IMR-90 (cell line): Measurements from ENCODE around the gene AKAP5. TPM values are rescaled to one million over a fixed set of nuclear protein-coding genes. Genes with fewer than 3 reads are reported as not detected.

Experiments used
- ATAC-seq: fragments of 200-7000 bp; cut with Tn5 transposase; 2 replicates; pipeline ENCODE4 v1.9.1; 2020; ENCODE audit warnings: low read depth, mild to moderate bottlenecking, moderate library complexity
- BruUV-seq: library from RNA; stranded (reverse); fragments of 400-500 nt; replicated peaks from 2 replicates; lab custom pipeline; 2021; lab: Mats Ljungman, UMichigan
- CTCF ChIA-PET: fragments of 300-600 bp; formaldehyde crosslinking; extraction: SDS; loops from one replicate; lab custom pipeline; 2021; ENCODE audit warnings: antibody characterized with exemption; lab: Yijun Ruan, JAX
- POLR2A ChIA-PET: fragments of 300-600 bp; sonication (Branson Sonifier 250); formaldehyde crosslinking; loops from one replicate; lab custom pipeline; 2022; ENCODE audit warnings: antibody characterized with exemption; ENCODE audit not compliant: unreplicated experiment; lab: Charles Lee
- DNase-seq: peaks from one replicate; pipeline ENCODE4 v3.0.0; 2013
- H2AFZ ChIP-seq: replicated peaks from 2 replicates; pipeline ENCODE3; 2013; ENCODE audit warnings: low read length, mild to moderate bottlenecking; ENCODE audit not compliant: poor library complexity
- H2AK5ac ChIP-seq: 2 replicates; pipeline ENCODE4 v1.6.1; 2013; ENCODE audit warnings: low read depth, low read length, inconsistent platforms
- H2AK9ac ChIP-seq: replicated peaks from 2 replicates; pipeline ENCODE3; 2013; ENCODE audit warnings: mild to moderate bottlenecking, low read depth, low read length, moderate library complexity; ENCODE audit not compliant: poor library complexity
- H2BK120ac ChIP-seq: 2 replicates; pipeline ENCODE4 v1.6.1; 2013; ENCODE audit warnings: low read depth, low read length, inconsistent platforms
- H2BK15ac ChIP-seq: 3 replicates; pipeline ENCODE4 v1.6.1; 2013; ENCODE audit warnings: low read depth, low read length, inconsistent platforms
- H2BK20ac ChIP-seq: 2 replicates; pipeline ENCODE4 v1.6.1; 2013; ENCODE audit warnings: low read depth, mild to moderate bottlenecking, inconsistent platforms, low read length, moderate library complexity
- H2BK5ac ChIP-seq: 2 replicates; pipeline ENCODE4 v1.6.1; 2013; ENCODE audit warnings: mild to moderate bottlenecking, low read depth, low read length, inconsistent platforms; ENCODE audit not compliant: poor library complexity, severe bottlenecking
- H3K14ac ChIP-seq: replicated peaks from 2 replicates; pipeline ENCODE4 v1.6.1; 2013; ENCODE audit warnings: low read depth, low read length, inconsistent platforms
- H3K18ac ChIP-seq: 2 replicates; pipeline ENCODE4 v1.6.1; 2013; ENCODE audit warnings: low read depth, low read length, control low read depth
- H3K23ac ChIP-seq: 2 replicates; pipeline ENCODE4 v1.6.1; 2013; ENCODE audit warnings: low read depth, low read length, inconsistent platforms
- H3K27ac ChIP-seq: 2 replicates; pipeline ENCODE4 v1.5.1; 2013; ENCODE audit warnings: mild to moderate bottlenecking, control low read depth, low read length; ENCODE audit not compliant: insufficient read depth
- H3K27me3 ChIP-seq: 2 replicates; pipeline ENCODE4 v1.6.1; 2013; ENCODE audit warnings: low read length; ENCODE audit not compliant: control insufficient read depth, insufficient read depth
- H3K36me3 ChIP-seq: 2 replicates; pipeline ENCODE4 v1.6.1; 2013; ENCODE audit warnings: low read length, mixed read lengths; ENCODE audit not compliant: control insufficient read depth, insufficient read depth
- H3K4ac ChIP-seq: 2 replicates; pipeline ENCODE4 v1.6.1; 2013; ENCODE audit warnings: low read depth, low read length, inconsistent platforms
- H3K4me1 ChIP-seq: 2 replicates; pipeline ENCODE4 v1.6.1; 2013; ENCODE audit warnings: low read length, mixed read lengths; ENCODE audit not compliant: control insufficient read depth, insufficient read depth
- H3K4me2 ChIP-seq: 2 replicates; pipeline ENCODE4 v1.6.1; 2013; ENCODE audit warnings: low read depth, mild to moderate bottlenecking, control low read depth, low read length, moderate library complexity
- H3K4me3 ChIP-seq: 2 replicates; pipeline ENCODE4 v1.5.1; 2013; ENCODE audit warnings: low read depth, mild to moderate bottlenecking, control low read depth, low read length, moderate library complexity; ENCODE audit not compliant: insufficient read depth
- H3K56ac ChIP-seq: 2 replicates; pipeline ENCODE4 v1.6.1; 2013; ENCODE audit warnings: low read length, inconsistent platforms; ENCODE audit not compliant: insufficient read depth; ENCODE audit errors: extremely low read depth
- H3K79me1 ChIP-seq, 2 experiments: 2 replicates each; pipeline ENCODE4 v1.6.1; 2013; ENCODE audit warnings: low read length in 2 of 2, inconsistent platforms in 1 of 2, low read depth in 1 of 2
- H3K9ac ChIP-seq: 2 replicates; pipeline ENCODE4 v1.6.1; 2013; ENCODE audit warnings: low read depth, low read length, control low read depth
- H3K9me1 ChIP-seq: 2 replicates; pipeline ENCODE4 v1.6.1; 2013; ENCODE audit warnings: low read length, inconsistent platforms; ENCODE audit not compliant: insufficient read depth
- H3K9me3 ChIP-seq: 2 replicates; pipeline ENCODE4 v1.6.1; 2013; ENCODE audit warnings: low read length; ENCODE audit not compliant: control insufficient read depth, insufficient read depth
- H4K20me1 ChIP-seq: 2 replicates; pipeline ENCODE4 v1.6.1; 2013; ENCODE audit warnings: low read length, inconsistent platforms; ENCODE audit not compliant: insufficient read depth
- H4K5ac ChIP-seq: 2 replicates; pipeline ENCODE4 v1.6.1; 2013; ENCODE audit warnings: mild to moderate bottlenecking, low read depth, low read length, control low read depth
- H4K8ac ChIP-seq, 2 experiments: 2 replicates each; pipeline ENCODE4 v1.6.1; 2013; ENCODE audit warnings: low read depth in 2 of 2, low read length in 2 of 2, control low read depth in 1 of 2, inconsistent platforms in 1 of 2
- H4K91ac ChIP-seq: 2 replicates; pipeline ENCODE4 v1.6.1; 2013; ENCODE audit warnings: low read depth, low read length, inconsistent platforms; ENCODE audit not compliant: insufficient read depth
- BHLHE40 ChIP-seq: fragments of 150-350 bp; IDR thresholded peaks from 2 replicates; pipeline ENCODE4 v1.6.1; 2016; ENCODE audit warnings: mild to moderate bottlenecking, low read depth, low read length
- CEBPB ChIP-seq: IDR thresholded peaks from 2 replicates; pipeline ENCODE4 v1.6.1; 2012; ENCODE audit warnings: low read depth, low read length, improper control_type of control experiment
- CTCF ChIP-seq: conservative IDR thresholded peaks from 2 replicates; pipeline ENCODE4 v1.5.1; 2012; ENCODE audit warnings: mild to moderate bottlenecking, low read depth, low read length, improper control_type of control experiment
- ELK1 ChIP-seq: fragments of 150-350 bp; IDR thresholded peaks from 2 replicates; pipeline ENCODE4 v1.6.1; 2016; ENCODE audit warnings: low read depth, mild to moderate bottlenecking, low read length, moderate library complexity, borderline replicate concordance
- FOS ChIP-seq: fragments of 150-350 bp; IDR thresholded peaks from 2 replicates; pipeline ENCODE4 v1.6.1; 2016; ENCODE audit warnings: low read depth, low read length
- MAZ ChIP-seq: IDR thresholded peaks from 2 replicates; pipeline ENCODE4 v1.6.1; 2012; ENCODE audit warnings: low read depth, mild to moderate bottlenecking, low read length, improper control_type of control experiment, moderate library complexity, borderline replicate concordance
- NFE2L2 ChIP-seq: fragments of 150-350 bp; IDR thresholded peaks from 2 replicates; pipeline ENCODE4 v1.6.1; 2016; ENCODE audit warnings: low read depth, mild to moderate bottlenecking, low read length
- RCOR1 ChIP-seq: IDR thresholded peaks from 2 replicates; pipeline ENCODE4 v1.6.1; 2012; ENCODE audit warnings: mild to moderate bottlenecking, low read length, improper control_type of control experiment; ENCODE audit not compliant: insufficient replicate concordance
- RFX5 ChIP-seq: IDR thresholded peaks from 2 replicates; pipeline ENCODE4 v1.8.0; 2012; ENCODE audit warnings: low read depth, mild to moderate bottlenecking, low read length, moderate library complexity
- SMC3 ChIP-seq: fragments of 150-350 bp; IDR thresholded peaks from 2 replicates; pipeline ENCODE4 v1.6.1; 2016; ENCODE audit warnings: low read depth, mild to moderate bottlenecking, antibody characterized with exemption, low read length, moderate library complexity
- USF2 ChIP-seq: fragments of 150-350 bp; IDR thresholded peaks from 2 replicates; pipeline ENCODE4 v1.6.1; 2017; ENCODE audit warnings: mild to moderate bottlenecking, antibody characterized with exemption, low read length, low read depth
- WGBS, 2 experiments: methylation state at CpG; one replicate each; pipeline versions ENCODE4 v1.1.5 to v1.1.7; 2013; ENCODE audit warnings: missing lambda C conversion rate in 2 of 2; ENCODE audit not compliant: insufficient read length in 1 of 2; ENCODE audit errors: extremely low coverage in 2 of 2; 5-methylcytosine and 5-hydroxymethylcytosine counted together
- dilution Hi-C: fragments of 300-500 bp; cut with HindIII; formaldehyde crosslinking; loops from one replicate; pipeline ENCODE4 v1.14.3; 2018; ENCODE audit warnings: low sequenced_read_pairs; ENCODE audit not compliant: unreplicated experiment
- in situ Hi-C: fragments of 300-500 bp; cut with MboI; formaldehyde crosslinking; loops from 3 replicates; pipeline ENCODE4 v1.14.3; 2019; ENCODE audit warnings: low sequenced_read_pairs, inconsistent platforms, mixed read lengths
- intact Hi-C: fragments of 100-400 bp; cut with micrococcal nuclease; formaldehyde crosslinking; loops from 2 replicates; pipeline ENCODE4 v1.10.0; 2022
- polyA plus RNA-seq, 3 experiments: library from polyadenylated mRNA; depleted of rRNA; stranded (reverse); fragments of >200 nt; gene quantifications; 2 replicates each; pipeline ENCODE4 v1.2.3, GENCODE V29; 2012; ENCODE audit warnings: low replicate concordance in 1 of 3
- total RNA-seq: library from RNA; depleted of rRNA; stranded (reverse); fragments of >200 nt; gene quantifications from 2 replicates; pipeline ENCODE4 v1.2.3, GENCODE V29; 2012

AKAP5 gene
- total and polyA plus RNA-seq, 2 of the 4 experiments (the other 2 are of a cell fraction), result 0.21 to 0.72 TPM

GRCh38 chr14:64488590-64489099 is 23.3 kb downstream of the AKAP5 start:
- Histone ChIP-seq H3K4ac (no peak overlapping the region), H3K14ac (no peak overlapping the region), H3K27ac (no peak overlapping the region), H2AK9ac (no peak overlapping the region), H2BK5ac (no peak overlapping the region), H3K9ac (no peak overlapping the region), H3K18ac (no peak overlapping the region), H2BK15ac (no peak overlapping the region), H2AK5ac (no peak overlapping the region), H4K8ac (no peak overlapping the region), H3K9me1 (no peaks in the 10 kb centered on the region), H3K4me2 (no peak overlapping the region), H3K4me1 (no peaks in the 10 kb centered on the region), H4K5ac (no peak overlapping the region), H3K36me3 (peaks cover 12% of the 10 kb centered on the region), H3K79me1 (peaks cover 2 to 4% of the 10 kb centered on the region in 2 experiments; a peak in 3 of 4 replicates), H3K56ac (no peak overlapping the region), H3K27me3 (no peaks in the 10 kb centered on the region), H3K9me3 (no peaks in the 10 kb centered on the region), H4K91ac (no peak overlapping the region), H2AFZ (no peak overlapping the region), H3K4me3 (no peak overlapping the region), H4K20me1 (no peaks in the 10 kb centered on the region), H2BK120ac (no peak overlapping the region), H3K23ac (no peak overlapping the region), H2BK20ac (no peak overlapping the region)
- TF ChIP-seq CTCF, result no peak
- TF ChIP-seq RCOR1, result no peak
- TF ChIP-seq RFX5, result no peak
- TF ChIP-seq USF2, result no peak
- no peak for TF ChIP-seq ELK1
- TF ChIP-seq SMC3, result no peak
- TF ChIP-seq FOS, result no peak
- no peak for TF ChIP-seq NFE2L2
- no peak for TF ChIP-seq MAZ
- no peak for TF ChIP-seq CEBPB
- no peak for TF ChIP-seq BHLHE40
- ChIA-PET CTCF (no interaction called here), POLR2A (no interaction called here)
- no CpG with 5 or more reads among the region's 5 CpGs for WGBS, 2 experiments
- dilution Hi-C loops, result no loop called here
- DNase-seq, result no peak
- ATAC-seq, result no peak
- BruUV-seq, result no TSS peak
- in situ Hi-C loops, result loop anchor here (25.0 kb wide), 1 partner anchor 476 kb away; no protein-coding TSS in a partner anchor
- intact Hi-C loops, result no loop called here
